ENCODE measurements around the gene YWHAG. TPM values are rescaled to one million over a fixed set of nuclear protein-coding genes. Genes with fewer than 3 reads are reported as not detected.

Gene YWHAG
- total RNA-seq: 10 to 100 TPM; 62.1 to 62.5 TPM

GRCh38 chr7:76358481-76359110 lies at the start of gene YWHAG:
Gene YWHAG, minus strand, starts transcription at chr7:76358991. Its CDS starts 183 bp downstream, at chr7:76358808.

GRCh38 chr7:76302347-76303201 lies 56.2 kb downstream of the YWHAG start, which contains the start of gene HSPB1:
Gene HSPB1, plus strand, starts transcription at chr7:76302673. Its CDS starts 40 bp downstream, at chr7:76302713.

Other genes starting within 250 kb of the YWHAG start
- not detected for gene SRRM3, start 157.1 kb downstream of the YWHAG start, total RNA-seq
- gene HSPB1, start 56.3 kb downstream of the YWHAG start, total RNA-seq: 10 to 100 TPM; 28.9 to 34.0 TPM
- gene SSC4D, start 50.7 kb upstream of the YWHAG start, total RNA-seq: under 1 TPM; 0.23 to 0.31 TPM
- gene ZP3, start 66.0 kb upstream of the YWHAG start, total RNA-seq: 1 to 10 TPM; 6.7 to 8.0 TPM
- gene DTX2, start 102.7 kb upstream of the YWHAG start, total RNA-seq: 10 to 100 TPM; 30.7 to 33.4 TPM
- gene UPK3B, start 151.6 kb upstream of the YWHAG start, total RNA-seq: 1 to 10 TPM in 1 of 2 experiments, under 1 TPM in 1; 0.75 to 1.2 TPM
- under 1 TPM; 0.36 to 0.53 TPM for gene SPDYE16, start 184.3 kb upstream of the YWHAG start, total RNA-seq

Data from activated naive CD4-positive, alpha-beta T cell treated with anti-CD3 and anti-CD28 coated beads, Interleukin-2, amount 10 ng/mL, durations not matched to agents 5 hours and 36 hours (primary cell).